Ishikawa (cell line): ENCODE data around the gene PLEKHA6.

ENCODE experiments used
- CEBPB ChIP-seq: IDR thresholded peaks from 2 replicates; pipeline ENCODE4 v1.6.1; 2012
- CREB1 ChIP-seq: IDR thresholded peaks from 2 replicates; pipeline ENCODE4 v1.6.1; 2012; ENCODE audit warnings: low read depth
- EGR1 ChIP-seq: IDR thresholded peaks from 2 replicates; pipeline ENCODE4 v1.6.1; 2012
- EP300 ChIP-seq: IDR thresholded peaks from 2 replicates; pipeline ENCODE4 v1.6.1; 2012; ENCODE audit warnings: borderline replicate concordance
- FOXM1 ChIP-seq: IDR thresholded peaks from 2 replicates; pipeline ENCODE4 v1.6.1; 2012; ENCODE audit warnings: low read depth, borderline replicate concordance
- MAX ChIP-seq: IDR thresholded peaks from 2 replicates; pipeline ENCODE4 v1.6.1; 2012
- NFIC ChIP-seq: IDR thresholded peaks from 2 replicates; pipeline ENCODE4 v1.6.1; 2012
- RAD21 ChIP-seq: IDR thresholded peaks from 2 replicates; pipeline ENCODE4 v1.6.1; 2012; ENCODE audit warnings: low read depth
- REST ChIP-seq: IDR thresholded peaks from 2 replicates; pipeline ENCODE4 v1.6.1; 2012; ENCODE audit warnings: low read depth, mild to moderate bottlenecking
- TAF1 ChIP-seq: IDR thresholded peaks from 2 replicates; pipeline ENCODE4 v1.6.1; 2012; ENCODE audit warnings: low read depth, mild to moderate bottlenecking
- TCF12 ChIP-seq: IDR thresholded peaks from 2 replicates; pipeline ENCODE4 v1.6.1; 2012; ENCODE audit warnings: low read depth
- TEAD4 ChIP-seq: IDR thresholded peaks from 2 replicates; pipeline ENCODE4 v1.6.1; 2012
- USF1 ChIP-seq: IDR thresholded peaks from 2 replicates; pipeline ENCODE4 v1.6.1; 2012
- YY1 ChIP-seq: IDR thresholded peaks from 2 replicates; pipeline ENCODE4 v1.6.1; 2012; ENCODE audit warnings: low read depth
- ZBTB7A ChIP-seq: IDR thresholded peaks from 2 replicates; pipeline ENCODE4 v1.6.1; 2012; ENCODE audit warnings: low read depth

Gene PLEKHA6

GRCh38 chr1:204241050-204241449 lies 118.7 kb downstream of the PLEKHA6 start:
- TF ChIP-seq REST, result no peak

GRCh38 chr1:204240233-204240632 lies 119.5 kb downstream of the PLEKHA6 start:
- TF ChIP-seq USF1 (no peak), CREB1 (no peak), ZBTB7A (no peak), RAD21 (no peak), MAX (no peak), TEAD4 (no peak)

- TF ChIP-seq FOXM1, result no peak
Measured at GRCh38 chr1:204232526-204232925, 127.2 kb downstream of the PLEKHA6 start.

- TF ChIP-seq CREB1 (no peak), EP300 (no peak), TAF1 (no peak), TCF12 (no peak), FOXM1 (no peak), YY1 (no peak), CEBPB (no peak), TEAD4 (no peak), EGR1 (no peak), USF1 (no peak), NFIC (no peak), ZBTB7A (no peak), REST (no peak), MAX (no peak)
Measured at GRCh38 chr1:204230211-204230610, 129.5 kb downstream of the PLEKHA6 start.

GRCh38 chr1:204228896-204229295 lies 130.8 kb downstream of the PLEKHA6 start:
- no peak for TF ChIP-seq ZBTB7A
- TF ChIP-seq TAF1, result no peak
- TF ChIP-seq FOXM1, result no peak
- no peak for TF ChIP-seq CEBPB
- no peak for TF ChIP-seq TCF12
- TF ChIP-seq YY1, result no peak
- TF ChIP-seq TEAD4, result no peak
- no peak for TF ChIP-seq MAX
- no peak for TF ChIP-seq EP300
- no peak for TF ChIP-seq CREB1
- TF ChIP-seq REST, result no peak
